GM18508 (cell line): Measurements from ENCODE around the gene CLSTN1.
"Not testable (repeated sequence)": the region's sequence is repeated elsewhere in the genome, so short reads cannot be mapped to it uniquely, and the experiment has no call there.

Experiments used
- ATAC-seq: cut with Tn5 transposase; IDR thresholded peaks from one replicate; pipeline ENCODE4 v1.9.1; 2021; ENCODE audit warnings: moderate number of reproducible peaks; ENCODE audit not compliant: insufficient read depth, unreplicated experiment

CLSTN1 gene

GRCh38 chr1:9720785-9721605 is 102.8 kb downstream of the CLSTN1 start:
- no peak for ATAC-seq

GRCh38 chr1:9719978-9720722 is 103.6 kb downstream of the CLSTN1 start:
- no peak for ATAC-seq

- ATAC-seq: no peak
Measured at GRCh38 chr1:9718006-9718680, 105.6 kb downstream of the CLSTN1 start.

GRCh38 chr1:9717193-9718005 is 106.4 kb downstream of the CLSTN1 start:
- no peak for ATAC-seq

GRCh38 chr1:9716404-9717192 is 107.2 kb downstream of the CLSTN1 start:
- no peak for ATAC-seq

- no peak for ATAC-seq
Measured at GRCh38 chr1:9715536-9716226, 108.1 kb downstream of the CLSTN1 start.

- no peak for ATAC-seq
Measured at GRCh38 chr1:9714257-9714718, 109.5 kb downstream of the CLSTN1 start.

- ATAC-seq: not testable (repeated sequence)
Measured at GRCh38 chr1:9712767-9713166, 111.0 kb downstream of the CLSTN1 start.

GRCh38 chr1:9711466-9712020 is 112.2 kb downstream of the CLSTN1 start:
- no peak for ATAC-seq

- ATAC-seq: no peak
Measured at GRCh38 chr1:9710037-9710436, 113.7 kb downstream of the CLSTN1 start.

GRCh38 chr1:9706178-9706577 is 117.6 kb downstream of the CLSTN1 start:
- no peak for ATAC-seq

GRCh38 chr1:9705337-9706093 is 118.2 kb downstream of the CLSTN1 start:
- ATAC-seq: no peak

GRCh38 chr1:9703681-9704080 is 120.1 kb downstream of the CLSTN1 start:
- no peak for ATAC-seq

GRCh38 chr1:9703165-9703509 is 120.6 kb downstream of the CLSTN1 start:
- ATAC-seq: no peak

GRCh38 chr1:9701665-9702064 is 122.1 kb downstream of the CLSTN1 start:
- no peak for ATAC-seq

- ATAC-seq: no peak
Measured at GRCh38 chr1:9700340-9700739, 123.4 kb downstream of the CLSTN1 start.

GRCh38 chr1:9699361-9699760 is 124.4 kb downstream of the CLSTN1 start:
- ATAC-seq: no peak

- ATAC-seq: no peak
Measured at GRCh38 chr1:9696793-9697192, 127.0 kb downstream of the CLSTN1 start.
